ENCODE results near the gene RRP9. TPM values are rescaled to one million over a fixed set of nuclear protein-coding genes. Genes with fewer than 3 reads are reported as not detected.
A peak's percentile ranks its signal among the peaks of the same experiment; 100 is the strongest.
"Not testable (repeated sequence)": the region's sequence is repeated elsewhere in the genome, so short reads cannot be mapped to it uniquely, and the experiment has no call there.

The RRP9 gene
- total RNA-seq, 1 experiment from 2014 or later = 78.5 TPM

DNA sequence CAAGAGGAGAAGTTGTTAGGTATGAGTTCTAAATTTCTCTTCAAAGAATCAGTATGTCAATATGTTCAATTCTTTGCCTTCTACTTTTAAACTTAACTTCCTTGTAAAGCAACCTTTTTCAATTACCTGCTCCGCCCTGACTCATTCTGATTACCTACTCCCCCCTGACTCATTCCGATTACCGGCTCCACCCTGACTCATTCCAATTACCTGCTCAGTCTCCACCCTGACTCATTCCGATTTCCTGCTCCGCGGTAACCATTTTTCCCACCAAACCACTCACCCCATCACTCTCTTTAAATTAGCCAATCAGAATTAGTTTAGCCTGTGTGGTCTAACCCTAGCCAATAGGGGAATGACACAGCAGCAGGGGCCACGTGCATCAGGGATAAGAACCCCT lies 39.3 kb downstream of the RRP9 start:
- H3K9me3 ChIP-seq, H3K27me3 ChIP-seq, H3K4me3 ChIP-seq, H3K36me3 ChIP-seq: not testable (repeated sequence)
- peak; percentile 27 for DNase-seq

DNA sequence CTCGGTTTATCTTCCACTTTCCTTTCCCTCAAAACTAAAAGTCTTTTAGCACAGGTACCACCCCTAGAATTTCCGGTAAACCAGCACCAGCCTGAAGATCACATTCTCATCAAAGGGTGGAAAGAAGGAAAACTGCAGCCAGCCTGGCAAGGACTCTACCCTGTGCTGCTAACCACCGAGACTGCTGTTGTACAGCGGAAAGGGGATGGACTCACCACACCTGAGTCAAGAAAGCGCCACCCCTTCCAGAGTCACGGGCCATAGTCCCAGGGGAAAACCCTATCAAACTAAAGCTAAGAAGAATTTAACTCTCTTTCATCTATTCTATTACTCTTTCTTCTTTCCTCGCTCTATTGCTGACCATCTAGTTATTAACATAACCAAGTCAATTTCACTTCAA lies 41.7 kb downstream of the RRP9 start:
- not testable (repeated sequence) for H3K9me3 ChIP-seq, DNase-seq, H3K27me3 ChIP-seq, H3K36me3 ChIP-seq, H3K4me3 ChIP-seq

DNA sequence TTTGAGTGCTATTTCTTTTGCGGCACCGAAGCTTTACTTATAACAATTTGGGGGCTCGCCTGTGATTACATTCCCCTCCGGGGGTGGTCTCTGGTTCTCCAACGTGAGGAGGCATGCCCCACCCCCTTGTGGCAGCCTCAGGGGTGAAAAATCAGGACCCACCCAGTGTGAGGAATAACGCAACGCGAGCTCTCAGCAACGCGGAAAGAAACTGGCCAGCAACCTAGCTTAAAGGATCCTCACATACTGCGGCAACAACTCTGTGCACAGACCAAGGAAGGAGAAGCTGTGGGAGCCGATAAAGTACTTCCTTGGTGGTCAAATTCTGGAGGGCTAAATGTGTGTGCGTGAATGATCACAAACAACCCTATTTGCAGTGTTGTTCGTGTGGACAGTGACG lies 44.3 kb downstream of the RRP9 start:
- no peak for DNase-seq
- Histone ChIP-seq H3K36me3 (no peaks in the 10 kb centered on the region), H3K4me3 (no peak overlapping the region), H3K27me3 (peaks cover 3% of the 10 kb centered on the region; the same call in 1 of the 2 replicates), H3K9me3 (no peaks in the 10 kb centered on the region)

DNA sequence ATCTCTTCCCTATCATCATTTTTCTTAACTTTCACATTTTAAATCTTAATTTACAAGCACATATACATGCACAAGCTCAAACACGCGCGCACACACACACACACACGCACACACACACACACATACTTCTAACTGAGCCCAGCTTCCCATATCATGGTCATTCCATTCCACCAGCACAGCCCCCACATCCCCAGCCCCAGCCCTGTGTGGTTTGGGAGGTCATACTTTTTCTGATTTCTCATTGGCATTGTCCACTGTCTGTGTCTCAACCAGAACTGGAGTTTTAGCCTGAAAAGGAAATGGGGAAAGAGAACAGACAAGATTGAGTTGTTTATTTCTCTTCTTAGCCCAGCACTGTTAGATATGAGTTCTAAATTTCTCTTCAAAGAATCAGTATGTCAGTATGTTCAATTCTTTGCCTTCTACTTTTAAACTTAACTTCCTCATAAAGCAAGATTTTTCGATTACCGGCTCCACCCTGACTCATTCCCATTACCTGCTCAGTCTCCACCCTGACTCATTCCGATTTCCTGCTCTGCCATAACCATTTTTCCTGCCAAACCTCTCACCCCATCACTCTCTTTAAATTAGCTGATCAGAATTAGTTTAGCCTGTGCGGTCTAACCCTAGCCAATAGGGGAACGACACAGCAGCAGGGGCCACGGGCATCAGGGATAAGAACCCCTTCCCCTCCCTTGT lies 44.9 kb downstream of the RRP9 start:
- Histone ChIP-seq H3K9me3 (no peaks in the 10 kb centered on the region), H3K36me3 (no peaks in the 10 kb centered on the region), H3K4me3 (no peak overlapping the region), H3K27me3 (peaks cover 3% of the 10 kb centered on the region; the same call in 1 of the 2 replicates)
- DNase-seq = no peak

DNA sequence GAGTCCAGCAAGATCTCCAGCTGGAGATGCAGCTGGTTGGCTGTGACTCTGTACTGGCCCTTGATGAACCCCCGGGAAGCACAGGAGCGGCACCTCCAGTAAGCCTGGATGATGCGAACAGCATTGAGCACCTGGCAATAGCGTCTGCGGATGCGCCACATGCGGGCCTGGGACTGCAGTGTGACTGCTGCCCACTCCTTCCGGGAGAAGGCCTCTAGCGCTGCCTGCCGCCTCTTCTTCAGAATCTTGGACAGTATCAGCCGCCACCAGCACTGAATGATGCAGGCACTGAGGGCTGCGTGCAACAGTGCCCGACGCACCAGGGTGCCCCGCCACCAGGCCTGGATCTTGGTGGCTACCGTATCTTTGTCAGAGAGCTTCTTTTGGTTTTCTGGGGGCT lies 46.8 kb downstream of the RRP9 start:
- peaks cover 3% of the 10 kb centered on the region; the same call in 1 of the 2 replicates for H3K27me3 ChIP-seq
- no peak for DNase-seq
- H3K9me3 ChIP-seq = no peaks in the 10 kb centered on the region
- H3K4me3 ChIP-seq = no peak overlapping the region
- H3K36me3 ChIP-seq = no peaks in the 10 kb centered on the region

DNA sequence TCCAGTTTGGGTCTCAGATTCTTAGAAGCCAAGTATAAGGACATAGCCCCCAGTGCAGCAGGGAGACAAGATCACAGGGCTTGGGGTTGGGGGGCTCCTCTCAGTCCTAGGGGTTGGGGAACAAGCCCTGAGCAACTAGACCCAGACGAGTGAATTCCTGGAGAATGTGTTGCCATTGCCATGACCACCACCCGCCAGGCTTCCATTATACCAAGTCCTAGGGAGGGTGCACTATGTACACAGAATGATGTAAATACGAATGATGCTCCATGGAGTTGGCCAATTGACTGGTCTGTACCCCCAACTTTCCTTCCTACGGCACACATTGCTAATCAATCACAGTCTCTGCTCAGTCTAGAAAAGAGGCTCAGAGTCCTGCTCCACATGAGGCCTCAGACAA lies 47.3 kb downstream of the RRP9 start:
- Histone ChIP-seq H3K4me3 (no peak overlapping the region), H3K9me3 (no peaks in the 10 kb centered on the region), H3K36me3 (no peaks in the 10 kb centered on the region), H3K27me3 (peaks cover 1% of the 10 kb centered on the region; the same call in 1 of the 2 replicates)
- DNase-seq = no peak

DNA sequence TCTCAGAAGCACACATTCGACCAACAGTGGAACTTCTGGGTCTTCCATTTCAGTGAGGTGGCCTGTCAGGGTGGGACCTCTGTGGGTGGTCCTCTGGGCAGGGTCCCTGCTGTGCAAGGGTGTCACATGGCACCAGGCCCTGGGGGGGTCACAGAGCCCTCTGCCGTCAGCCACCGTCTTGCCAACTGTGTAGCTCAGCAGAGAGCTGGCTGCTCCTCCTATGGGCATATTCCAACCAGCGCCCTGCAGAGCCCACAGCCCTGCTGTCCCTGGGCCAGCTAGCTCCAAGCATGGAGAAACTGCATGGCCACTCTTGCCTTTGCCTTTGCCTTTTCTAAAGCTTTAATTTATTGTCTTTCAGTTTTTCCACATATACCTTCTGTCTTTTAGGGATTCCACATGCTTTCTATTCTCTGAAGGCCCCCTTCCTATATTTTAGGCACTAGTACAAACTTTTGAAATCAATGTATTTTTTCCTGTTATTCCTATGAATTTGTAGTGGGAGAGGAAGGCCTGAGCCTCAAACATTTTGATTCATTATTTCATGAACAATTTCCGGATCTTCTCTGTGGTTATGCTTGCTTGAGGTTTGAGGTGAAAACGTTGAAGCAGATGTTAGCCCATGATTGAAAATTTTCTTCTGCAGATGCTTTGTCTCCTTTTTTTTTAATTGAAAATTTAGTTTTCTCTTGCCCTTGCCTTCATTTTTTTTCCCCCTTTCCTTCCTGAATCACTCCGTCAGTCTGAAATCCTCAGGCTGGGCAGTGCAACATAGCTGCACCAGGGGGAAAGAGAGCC lies 50.3 kb downstream of the RRP9 start:
- Histone ChIP-seq H3K27me3 (no peaks in the 10 kb centered on the region), H3K9me3 (no peaks in the 10 kb centered on the region), H3K36me3 (no peaks in the 10 kb centered on the region), H3K4me3 (no peak overlapping the region)
- DNase-seq = no peak

DNA sequence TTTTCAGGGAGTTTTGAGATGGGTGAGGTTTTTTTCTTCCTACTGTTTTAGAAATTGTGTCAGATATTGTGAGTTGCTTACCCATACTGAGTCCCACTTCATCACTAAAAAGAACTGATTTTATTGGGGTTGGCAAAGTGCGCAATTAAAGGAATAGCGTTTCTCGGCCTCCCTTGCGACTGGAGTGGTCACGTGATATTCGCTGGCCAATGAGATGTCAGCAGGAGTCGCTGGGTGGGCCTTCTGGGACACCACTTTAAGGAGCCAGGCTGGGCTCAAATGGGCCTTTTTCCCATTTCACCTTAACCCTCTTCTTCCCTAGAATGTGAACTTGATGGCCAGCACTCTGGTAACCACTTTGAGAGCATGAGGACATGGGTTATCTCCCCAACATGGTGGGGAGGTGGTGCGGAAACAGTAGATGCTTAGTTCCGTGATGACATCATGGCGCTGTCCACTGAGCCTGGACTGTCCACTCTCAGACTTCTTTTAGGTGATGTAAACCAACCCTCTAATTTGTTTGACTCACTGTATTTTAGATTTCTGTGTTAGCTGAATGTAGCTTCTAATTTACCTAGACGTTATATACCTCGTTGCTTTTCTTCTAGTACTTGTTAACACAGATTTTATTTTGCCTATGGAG lies 53.1 kb downstream of the RRP9 start:
- Histone ChIP-seq H3K9me3 (no peaks in the 10 kb centered on the region), H3K36me3 (no peaks in the 10 kb centered on the region), H3K27me3 (no peaks in the 10 kb centered on the region), H3K4me3 (no peak overlapping the region)
- no peak for DNase-seq

DNA sequence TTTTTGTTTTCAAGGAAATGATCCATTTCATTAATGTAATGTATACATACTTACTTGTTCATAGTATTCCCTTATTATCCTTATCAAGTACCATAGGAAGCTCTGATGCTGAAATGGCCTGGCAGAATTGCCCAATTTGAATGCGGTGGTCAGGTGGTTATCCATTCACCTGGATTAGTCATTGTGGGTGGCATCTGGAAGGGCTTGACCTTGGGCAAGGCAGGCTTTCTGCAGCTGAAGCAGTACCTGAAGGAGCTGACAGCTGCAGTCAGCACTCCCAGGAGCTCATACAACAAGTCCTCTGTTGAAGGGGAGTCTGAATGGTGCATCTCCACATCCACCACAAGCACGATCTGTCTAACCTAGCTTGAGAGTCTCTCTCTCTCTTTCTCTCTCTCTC lies 54.1 kb downstream of the RRP9 start:
- no peak overlapping the region for H3K4me3 ChIP-seq
- no peaks in the 10 kb centered on the region for H3K27me3 ChIP-seq
- DNase-seq = no peak
- no peaks in the 10 kb centered on the region for H3K36me3 ChIP-seq
- no peaks in the 10 kb centered on the region for H3K9me3 ChIP-seq

DNA sequence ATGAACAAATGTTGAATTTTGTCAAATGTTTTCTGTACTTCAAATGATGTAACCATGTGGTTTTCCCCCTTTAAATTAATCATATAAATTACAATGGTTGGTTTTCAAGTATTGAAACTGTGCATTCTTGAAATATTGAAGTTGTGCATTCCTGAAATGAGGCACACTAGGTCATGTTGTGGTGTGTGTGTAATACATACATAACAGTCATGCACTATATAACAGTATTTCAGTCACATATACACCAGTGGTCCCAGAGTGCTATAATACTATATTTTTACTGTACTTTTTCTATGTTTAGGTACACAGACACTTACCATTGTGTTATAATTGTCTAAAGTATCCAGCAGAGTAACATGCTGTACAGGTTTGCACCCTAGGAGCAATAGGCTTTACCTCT lies 55.3 kb downstream of the RRP9 start:
- Histone ChIP-seq H3K9me3 (no peaks in the 10 kb centered on the region), H3K36me3 (no peaks in the 10 kb centered on the region), H3K4me3 (no peak overlapping the region), H3K27me3 (no peaks in the 10 kb centered on the region)
- no peak for DNase-seq

Other genes starting within 250 kb of the RRP9 start
- not detected in 2 replicates for gene GRM2, start 234.8 kb downstream of the RRP9 start, total RNA-seq (2014; rRNA removed; shearing (Covaris generic); ENCODE audit: low replicate concordance)
- not detected in 2 replicates for gene IQCF6, start 162.7 kb downstream of the RRP9 start, total RNA-seq (2014; rRNA removed; shearing (Covaris generic); ENCODE audit: low replicate concordance)
- not detected in 2 replicates for gene IQCF2, start 80.3 kb downstream of the RRP9 start, total RNA-seq (2014; rRNA removed; shearing (Covaris generic); ENCODE audit: low replicate concordance)
- gene IQCF5, start 66.3 kb downstream of the RRP9 start, total RNA-seq (2014; rRNA removed; shearing (Covaris generic); ENCODE audit: low replicate concordance) = not detected in 2 replicates
- gene IQCF1, start 38.6 kb downstream of the RRP9 start, total RNA-seq (2014; rRNA removed; shearing (Covaris generic); ENCODE audit: low replicate concordance) = not detected in 2 replicates
- 5.9 and 13.8 TPM in 2 replicates for gene PARP3, start 459 bp upstream of the RRP9 start, total RNA-seq (2014; rRNA removed; shearing (Covaris generic); ENCODE audit: low replicate concordance)
- not detected in 2 replicates for gene GPR62, start 13.5 kb upstream of the RRP9 start, total RNA-seq (2014; rRNA removed; shearing (Covaris generic); ENCODE audit: low replicate concordance)
- 24.8 and 28.1 TPM in 2 replicates for gene PCBP4, start 25.6 kb upstream of the RRP9 start, total RNA-seq (2014; rRNA removed; shearing (Covaris generic); ENCODE audit: low replicate concordance)
- 10.0 and 15.6 TPM in 2 replicates for gene ABHD14B, start 32.1 kb upstream of the RRP9 start, total RNA-seq (2014; rRNA removed; shearing (Covaris generic); ENCODE audit: low replicate concordance)
- gene ABHD14A, start 33.2 kb upstream of the RRP9 start, total RNA-seq (2014; rRNA removed; shearing (Covaris generic); ENCODE audit: low replicate concordance) = 6.5 TPM in 1 of 2 replicates, not detected in the other
- gene ACY1, start 41.6 kb upstream of the RRP9 start, total RNA-seq (2014; rRNA removed; shearing (Covaris generic); ENCODE audit: low replicate concordance) = 17.2 and 46.4 TPM in 2 replicates
- 598 and 1,092 TPM in 2 replicates for gene RPL29, start 54.0 kb upstream of the RRP9 start, total RNA-seq (2014; rRNA removed; shearing (Covaris generic); ENCODE audit: low replicate concordance)
- gene DUSP7, start 114.7 kb upstream of the RRP9 start, total RNA-seq (2014; rRNA removed; shearing (Covaris generic); ENCODE audit: low replicate concordance) = 2.1 and 9.7 TPM in 2 replicates
- 14.2 and 19.8 TPM in 2 replicates for gene POC1A, start 212.5 kb upstream of the RRP9 start, total RNA-seq (2014; rRNA removed; shearing (Covaris generic); ENCODE audit: low replicate concordance)